GM21360 (cell line): ENCODE results near the gene RANBP3L.

ENCODE experiments used
- ATAC-seq: cut with Tn5 transposase; IDR thresholded peaks from one replicate; pipeline ENCODE4 v1.9.1; 2021; ENCODE audit warnings: mild to moderate bottlenecking, moderate library complexity; ENCODE audit not compliant: unreplicated experiment

The RANBP3L gene

DNA sequence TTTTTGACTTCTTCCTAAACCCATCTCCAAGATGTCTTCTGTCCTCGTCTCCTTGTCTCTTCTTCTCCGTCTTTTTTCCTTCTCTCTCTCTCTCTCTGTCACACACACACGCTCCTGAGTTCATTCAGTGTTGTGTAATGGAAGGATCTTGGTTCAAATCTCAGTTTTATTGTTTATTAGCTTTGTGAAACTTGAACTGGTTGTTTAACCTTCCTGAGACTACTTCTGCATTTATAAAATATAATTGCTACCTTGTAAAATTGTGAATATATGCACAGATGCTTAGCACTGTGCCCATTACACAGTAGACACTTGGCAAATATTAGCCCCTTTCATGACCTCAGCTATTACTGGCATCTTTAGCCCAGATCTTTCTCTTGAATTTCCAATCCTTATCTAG lies 57.6 kb downstream of the RANBP3L start:
- no peak for ATAC-seq

DNA sequence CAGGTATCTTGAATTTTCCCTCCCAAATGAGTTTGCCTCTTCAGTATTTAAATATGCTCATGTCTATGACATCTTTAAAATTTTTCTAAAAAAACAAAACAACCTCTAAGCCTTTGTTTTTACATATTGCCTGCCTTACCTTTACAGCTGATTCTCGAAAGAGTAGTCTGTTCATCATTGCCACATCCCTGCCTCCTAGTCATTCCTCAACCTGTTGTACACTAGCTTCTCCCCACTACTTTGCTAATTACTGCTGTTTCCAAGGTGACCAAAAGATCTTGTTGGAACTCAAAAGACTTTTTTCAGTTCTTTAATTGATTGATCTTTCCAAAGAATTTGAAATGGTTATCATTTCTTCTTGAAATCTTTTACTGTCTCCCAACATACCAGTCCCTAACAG lies 58.0 kb downstream of the RANBP3L start:
- ATAC-seq = no peak

DNA sequence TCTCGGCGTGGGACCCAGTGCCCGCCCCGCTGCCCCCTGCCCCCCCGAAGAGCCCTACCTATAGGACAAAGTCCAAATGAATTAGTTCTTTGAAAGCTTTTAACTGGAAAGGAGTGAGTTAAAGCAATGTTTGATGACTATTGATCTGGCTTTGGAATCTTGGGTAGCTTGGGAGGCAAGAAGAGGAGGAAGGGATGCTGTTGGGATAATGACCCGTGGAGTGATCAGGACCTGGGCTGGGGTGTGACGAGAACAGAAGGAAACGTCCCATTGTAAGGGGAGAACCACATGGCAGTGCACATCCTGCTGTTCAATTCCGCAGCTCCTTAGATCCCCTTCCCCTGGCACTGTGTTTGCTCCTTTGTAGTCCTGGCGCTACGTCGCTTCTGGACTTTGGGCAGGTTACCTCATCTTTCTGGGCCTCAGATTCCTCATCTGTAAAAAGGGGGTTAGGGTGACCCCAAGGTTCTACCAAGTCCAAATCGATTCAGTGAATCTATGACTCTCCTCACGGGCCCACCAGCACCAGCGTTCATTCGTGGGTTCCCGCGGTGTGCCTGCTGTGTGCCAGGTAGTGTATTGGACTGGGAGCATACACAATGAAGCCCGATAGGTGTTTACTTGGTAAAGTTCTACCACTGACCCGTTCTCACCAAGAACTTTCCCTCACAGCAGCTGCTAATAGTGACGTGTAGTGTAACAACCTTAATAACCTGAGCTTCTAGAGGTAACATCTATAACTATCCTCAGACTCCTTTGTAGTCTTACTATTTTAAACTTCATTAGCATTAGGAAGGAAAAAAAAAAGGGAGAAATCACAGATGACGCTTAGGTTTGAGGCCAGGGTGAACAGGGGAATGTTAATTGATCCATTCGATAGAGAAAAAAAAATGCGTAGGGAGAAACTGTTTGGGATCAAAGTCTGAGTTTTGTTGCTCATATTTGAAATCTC lies 58.9 kb downstream of the RANBP3L start:
- no peak for ATAC-seq

DNA sequence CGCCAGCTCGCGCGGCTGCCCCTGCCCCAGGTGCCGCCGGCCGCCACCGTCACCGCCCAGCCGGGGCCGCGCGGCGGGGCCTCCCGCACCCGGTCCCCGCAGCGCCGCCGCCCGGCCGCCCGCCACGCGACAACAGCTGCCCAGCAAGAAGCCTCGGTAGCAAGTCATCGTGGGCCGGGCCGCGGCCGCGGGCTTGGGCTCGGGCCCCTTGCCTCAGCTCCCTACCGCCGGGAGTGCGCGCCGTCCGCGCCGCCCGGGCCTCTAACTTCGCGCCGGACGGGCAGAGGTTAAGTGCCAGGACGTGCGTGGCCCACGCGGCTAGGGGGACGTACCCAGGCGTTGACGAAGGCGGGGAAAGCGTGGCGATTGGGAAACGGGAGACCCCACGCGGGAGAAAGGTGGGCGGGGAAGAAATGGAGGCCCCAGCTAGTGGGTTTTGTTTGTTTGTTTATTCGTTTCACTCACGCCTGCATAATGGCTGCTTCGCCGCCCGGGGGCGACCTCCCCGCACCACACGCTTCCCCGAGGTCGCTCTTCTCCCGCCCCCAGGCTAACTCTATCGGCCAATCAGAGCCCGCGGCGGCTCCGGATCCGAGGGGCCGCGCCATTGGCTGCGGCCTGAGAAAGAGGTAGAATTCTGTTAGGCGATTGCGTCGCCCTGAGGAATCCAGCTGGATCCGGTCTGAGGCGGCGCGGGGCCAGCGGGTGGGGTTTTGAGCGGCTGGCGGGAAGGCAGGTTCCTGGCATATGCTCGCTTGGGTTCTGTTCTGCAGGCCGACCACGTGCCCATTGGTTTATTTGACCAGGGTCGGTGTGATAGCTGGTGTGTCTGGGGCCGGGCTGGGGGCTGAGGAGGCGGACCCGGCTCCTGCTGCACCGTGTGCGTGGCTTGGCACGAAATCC lies 59.8 kb downstream of the RANBP3L start, which contains the start of gene NADK2:
TSS of gene NADK2 (minus strand) at position 295 of the 903 bp plus-strand sequence. CDS start at position 168, 127 bp downstream.
- peak; percentile 86 for ATAC-seq

DNA sequence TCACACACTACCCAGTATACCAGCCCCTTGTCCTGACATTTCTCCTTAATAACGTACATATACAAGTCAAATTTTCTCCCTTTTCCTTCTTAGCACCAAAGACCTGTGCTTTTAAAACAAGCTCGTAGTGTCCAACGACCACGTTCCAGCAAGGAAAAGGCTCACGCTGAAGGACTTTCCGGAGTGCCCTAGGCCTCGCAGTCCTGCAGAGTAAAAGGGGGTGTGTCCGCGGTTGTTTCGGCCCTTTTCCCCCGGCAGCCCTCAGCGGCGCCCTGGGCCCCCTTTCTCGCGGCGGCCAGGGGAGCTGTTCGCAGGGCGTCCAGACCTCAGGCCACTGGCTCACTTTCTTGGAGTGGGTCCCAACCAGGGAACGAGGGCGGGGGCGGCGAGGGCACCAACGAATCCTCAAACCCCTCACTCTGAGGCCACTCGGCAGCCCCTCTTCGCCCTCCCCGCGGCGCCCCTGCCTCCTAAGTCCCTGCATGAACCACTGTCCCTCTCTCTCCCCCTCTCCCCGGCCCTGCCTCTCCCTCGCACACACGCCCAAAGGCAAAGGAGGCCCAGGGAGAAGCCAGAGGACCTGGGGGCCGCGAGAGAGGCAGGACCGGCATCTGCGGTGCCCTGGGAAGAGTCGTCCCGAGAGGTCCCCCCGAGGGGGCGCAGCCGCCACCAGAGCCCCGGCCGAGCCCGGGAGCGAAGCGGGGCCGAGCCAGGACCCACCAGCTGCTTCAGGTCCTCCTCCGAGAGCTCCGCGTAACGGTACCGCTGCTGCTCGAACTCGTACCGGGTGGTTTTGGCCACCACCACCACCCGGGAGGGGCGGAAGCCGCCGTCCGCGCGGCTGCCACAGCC lies 60.7 kb downstream of the RANBP3L start:
- peak; percentile 21 for ATAC-seq

DNA sequence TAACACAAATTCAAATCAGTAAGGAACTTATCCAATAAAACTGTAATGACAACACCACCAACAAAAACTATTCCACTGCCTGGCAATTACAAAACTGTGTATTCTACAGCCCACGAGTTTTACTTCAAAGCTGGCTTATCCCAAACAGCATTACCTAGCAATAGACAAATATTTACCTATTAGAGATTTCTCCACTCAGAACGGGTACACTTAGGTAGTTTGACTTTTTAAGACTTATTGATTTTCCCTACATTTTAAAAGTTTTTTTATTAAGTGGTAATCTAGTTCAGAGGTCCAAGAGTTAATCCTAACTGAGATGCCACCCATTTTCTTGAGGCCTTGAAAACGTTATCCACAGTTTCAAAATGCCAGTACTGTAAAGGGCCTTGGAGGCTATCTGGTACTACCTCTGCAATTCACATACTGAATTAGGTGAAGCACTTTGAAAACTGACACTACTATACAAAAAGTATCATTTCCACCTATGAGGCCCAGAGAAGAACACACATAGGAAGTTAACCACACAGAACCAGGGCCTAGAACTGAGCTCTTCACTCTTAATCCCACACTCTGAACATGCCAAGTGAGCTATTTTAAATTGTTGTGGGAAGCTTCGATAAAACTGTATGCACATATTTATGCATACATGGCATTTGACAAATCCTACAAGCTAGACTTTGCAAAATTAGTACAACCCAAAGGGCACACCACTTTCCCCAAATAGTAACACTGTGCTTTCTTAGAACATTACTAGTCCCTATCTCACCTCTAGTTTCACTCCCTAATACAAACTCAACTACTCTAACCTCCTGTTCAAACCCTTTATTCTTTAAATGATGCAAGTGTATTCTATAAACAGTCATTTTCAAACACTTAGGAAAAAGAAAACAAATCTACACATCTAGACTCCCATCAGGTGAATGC lies 62.1 kb downstream of the RANBP3L start:
- ATAC-seq = no peak

DNA sequence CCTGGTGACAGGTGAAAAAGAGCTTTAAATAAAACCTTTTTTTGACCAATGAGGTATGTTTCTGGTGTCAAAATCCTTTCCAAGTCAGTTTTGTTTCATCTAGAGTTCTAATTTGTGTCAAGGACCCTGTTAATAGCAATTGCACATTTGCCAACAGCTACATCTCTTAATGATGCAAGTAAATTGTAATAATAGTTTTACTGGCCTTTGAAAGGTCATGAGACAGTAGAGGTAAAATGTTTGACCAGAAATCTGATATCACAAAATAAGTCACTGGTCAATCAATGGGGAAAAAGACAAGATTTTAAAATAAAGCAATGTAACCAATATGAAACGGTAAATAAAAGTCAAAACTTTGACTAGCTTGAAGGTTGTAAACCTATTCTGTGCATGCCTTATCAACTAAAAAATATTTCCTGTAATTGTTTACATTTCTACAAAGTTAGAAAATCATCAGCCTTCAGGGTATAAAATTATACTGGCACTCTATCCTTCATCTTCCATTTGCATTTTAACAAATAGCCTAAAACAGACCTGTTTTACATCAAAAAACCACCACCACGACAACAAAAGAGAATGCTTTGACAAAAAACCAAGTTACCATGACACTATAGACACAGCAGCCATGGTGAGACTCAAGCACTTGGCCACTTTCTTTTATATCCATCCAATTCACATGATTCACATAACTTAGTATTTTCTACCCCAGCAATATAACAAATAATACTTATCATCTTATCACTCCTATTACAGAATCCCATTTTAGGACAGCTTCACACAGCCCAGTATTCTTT lies 63.0 kb downstream of the RANBP3L start:
- ATAC-seq = no peak

DNA sequence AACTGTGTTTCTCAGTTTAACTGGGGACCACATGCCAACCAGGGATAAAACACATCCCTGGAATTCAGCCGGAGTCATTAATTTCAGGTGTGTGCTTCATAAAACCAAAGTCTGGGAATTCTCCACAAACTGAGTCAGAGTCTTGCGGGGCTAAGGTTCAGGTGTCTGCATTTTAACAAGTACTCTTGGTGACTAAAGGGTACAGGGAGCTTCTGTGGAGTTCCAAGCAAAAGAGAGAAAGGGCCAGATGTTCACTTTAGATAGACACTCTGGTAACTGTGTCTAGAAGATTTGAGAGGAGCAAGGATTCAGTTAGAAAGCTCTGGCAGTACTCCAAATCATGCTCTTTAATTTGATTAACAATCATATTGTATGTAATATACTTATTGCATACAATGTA lies 64.0 kb downstream of the RANBP3L start:
- no peak for ATAC-seq

DNA sequence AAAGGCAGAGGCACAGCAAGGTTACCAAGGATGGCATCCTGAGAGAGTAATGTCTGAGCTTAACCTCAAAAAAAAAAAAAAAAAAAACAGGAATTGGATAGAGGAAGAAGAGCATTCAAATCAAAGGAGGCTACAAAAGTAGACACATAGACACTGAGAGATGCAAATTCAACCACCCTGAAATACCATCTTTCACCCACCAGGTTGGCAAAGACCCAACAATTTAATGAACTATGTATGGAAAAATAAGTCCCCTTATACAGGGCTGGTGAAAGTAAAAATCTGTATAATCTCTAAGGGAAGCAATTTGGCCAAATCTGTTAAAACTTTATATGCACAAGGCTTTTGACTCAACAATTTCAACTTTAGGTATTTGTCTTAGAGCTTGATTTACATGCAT lies 64.9 kb downstream of the RANBP3L start:
- no peak for ATAC-seq

- no peak for ATAC-seq
Measured at GRCh38 chr5:36232533-36232932, 69.2 kb downstream of the RANBP3L start.

DNA sequence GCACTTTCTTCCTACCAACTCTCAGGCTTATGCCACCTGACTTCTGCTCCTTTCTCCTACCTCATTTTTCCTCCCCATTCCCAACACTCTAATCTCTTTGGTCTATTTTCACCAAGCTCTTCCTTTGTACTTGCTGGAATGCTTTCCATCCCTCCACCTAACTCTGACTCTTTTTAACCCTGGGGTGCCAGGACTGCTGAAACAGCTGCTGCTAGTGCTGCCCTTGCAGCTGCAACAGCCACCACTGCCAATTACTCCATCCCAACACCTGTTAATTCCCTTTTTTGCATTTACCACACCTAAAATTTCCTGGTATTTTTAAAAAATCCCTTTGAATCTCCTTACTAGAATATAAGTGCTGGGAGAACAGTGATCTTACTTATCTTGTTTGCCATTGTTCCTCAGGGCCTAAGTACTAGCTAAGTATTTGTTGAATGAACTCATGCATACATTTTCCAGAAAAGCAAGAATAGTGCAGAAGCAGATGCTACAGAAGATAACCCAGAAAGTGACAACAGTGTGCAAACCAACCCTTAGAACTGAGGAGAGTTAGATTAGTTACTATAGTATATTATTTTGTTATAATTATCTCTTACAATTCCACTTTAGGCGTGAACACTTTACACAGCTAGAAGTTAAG lies 71.4 kb downstream of the RANBP3L start:
- ATAC-seq = no peak

DNA sequence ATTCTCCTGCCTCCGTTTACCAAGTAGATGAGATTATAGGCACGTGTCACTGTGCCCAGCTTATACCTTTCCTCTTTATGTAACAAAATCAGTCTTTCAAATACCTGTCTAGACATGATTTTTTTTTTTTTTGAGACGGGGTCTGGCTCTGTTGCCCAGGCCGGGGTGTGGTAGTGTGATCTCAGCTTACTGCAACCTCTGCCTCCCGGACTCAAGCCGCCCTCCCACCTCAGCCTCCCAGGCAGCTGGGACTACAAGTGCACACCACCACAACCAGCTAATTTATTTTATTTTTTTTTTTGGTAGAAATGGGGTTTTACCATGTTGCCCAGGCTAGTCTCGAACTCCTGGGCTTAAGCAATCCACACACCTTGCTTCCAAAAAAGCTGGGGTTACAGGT lies 73.2 kb downstream of the RANBP3L start:
- no peak for ATAC-seq

GRCh38 chr5:36227046-36227445 lies 74.7 kb downstream of the RANBP3L start:
- ATAC-seq = no peak

DNA sequence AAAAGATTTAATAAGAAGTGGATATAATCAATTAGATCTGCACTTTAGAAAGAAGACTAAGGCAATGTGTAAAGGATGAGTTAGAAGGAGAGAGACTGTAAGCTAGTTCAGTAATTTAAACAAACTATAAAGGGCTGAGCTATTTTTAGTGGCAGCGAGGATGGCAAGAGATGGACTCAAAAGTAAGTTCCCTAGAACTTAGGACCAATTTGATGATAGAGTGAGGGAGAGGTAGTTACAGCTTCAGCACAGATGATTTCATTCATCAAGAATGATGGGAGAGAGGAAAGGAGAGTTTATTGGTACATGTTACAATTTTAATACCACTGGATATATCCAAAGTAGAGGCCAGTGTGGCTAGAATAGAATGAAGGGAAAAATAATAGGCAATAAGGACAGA lies 79.1 kb downstream of the RANBP3L start:
- ATAC-seq = no peak

- ATAC-seq = no peak
Measured at GRCh38 chr5:36217988-36218387, 83.7 kb downstream of the RANBP3L start.

DNA sequence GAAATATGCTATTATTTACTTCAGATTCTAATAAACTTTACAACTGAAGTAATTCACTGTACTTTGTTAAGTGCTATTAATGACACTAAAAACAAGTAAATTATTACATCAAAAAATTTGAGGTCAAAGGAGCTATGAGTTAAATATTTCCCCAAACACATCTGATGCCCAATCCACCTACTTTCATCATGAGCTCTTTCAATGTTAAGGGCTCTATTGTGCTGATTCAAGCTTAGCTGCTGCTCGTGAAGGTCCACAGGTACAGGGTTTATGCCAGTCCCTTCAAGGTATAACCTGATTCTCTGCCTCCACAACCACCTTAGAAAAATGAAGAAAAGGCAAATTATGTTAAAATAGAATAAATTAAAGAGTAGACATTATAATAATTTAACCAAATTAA lies 84.1 kb downstream of the RANBP3L start:
- ATAC-seq = no peak

DNA sequence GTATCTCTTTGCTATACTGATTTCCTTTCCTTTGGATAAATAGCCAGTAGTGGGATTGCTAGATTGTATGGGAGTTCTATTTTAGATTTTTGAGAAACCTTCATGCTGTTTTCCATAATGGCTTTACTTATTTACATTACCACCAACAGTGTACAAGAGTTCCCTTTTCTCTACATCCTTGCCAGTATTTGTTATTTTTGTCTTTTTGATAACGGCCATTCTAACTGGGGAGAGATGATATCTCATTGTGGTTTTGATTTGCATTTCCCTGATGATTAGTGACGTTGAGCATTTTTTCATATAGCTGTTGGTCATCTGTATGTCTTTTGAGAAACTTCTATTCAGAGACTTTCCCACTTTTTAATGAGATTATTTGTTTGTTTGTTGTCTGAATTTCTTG lies 85.8 kb downstream of the RANBP3L start:
- ATAC-seq = no peak

GRCh38 chr5:36214436-36214835 lies 87.3 kb downstream of the RANBP3L start:
- no peak for ATAC-seq
